ENCODE data around the gene SORCS3. TPM values are rescaled to one million over a fixed set of nuclear protein-coding genes. Genes with fewer than 3 reads are reported as not detected.

SORCS3 gene
- total RNA-seq, 2 experiments from 2014 or later, result 1.7 to 2.1 TPM

DNA sequence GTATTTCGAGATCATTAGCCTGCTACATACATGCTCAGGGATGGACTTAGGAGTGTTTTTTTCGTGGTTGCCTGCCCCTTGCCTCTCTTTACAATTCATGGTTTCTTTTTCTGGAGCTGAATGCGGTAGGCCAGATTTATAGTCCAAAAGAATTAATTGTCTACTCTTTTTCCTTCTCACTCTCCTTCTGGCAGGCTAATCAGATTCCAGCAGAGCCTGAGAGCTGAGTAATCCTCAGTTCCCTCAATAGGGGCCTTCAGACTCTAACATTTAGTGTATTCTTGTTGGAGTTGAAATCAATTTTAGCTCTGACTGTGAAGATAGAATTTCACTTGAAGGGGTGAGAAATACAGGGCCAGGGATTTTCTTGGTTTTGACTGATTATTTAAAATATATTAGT is 16.4 kb downstream of the SORCS3 start:
- Mint-ChIP-seq H3K4me3 (no peak overlapping the region), H3K27me3 (peaks cover 60% of the 10 kb centered on the region), H3K27ac (no peak overlapping the region), H3K4me1 (ENCODE audit: low read depth) (no peaks in the 10 kb centered on the region), H3K36me3 (ENCODE audit: low read depth) (no peaks in the 10 kb centered on the region), H3K9me3 (no peaks in the 10 kb centered on the region)
- H3K4me3 ChIP-seq (ENCODE audit: low read length), result no peak overlapping the region
- no peak for TF ChIP-seq CTCF (IDR thresholded peaks at IDR 0.05)
- intact Hi-C loops (cut with DNase I, micrococcal nuclease), result no loop called here
- H3K27ac ChIP-seq (ENCODE audit: low read depth in 1 of 2, low read length in 2 of 2), result no peak overlapping the region
- POLR2A ChIA-PET, result no interaction called here
- H3K36me3 ChIP-seq (ENCODE audit: insufficient read depth, low read length), result no peaks in the 10 kb centered on the region
- H3K4me1 ChIP-seq (ENCODE audit: insufficient read depth, low read length), result no peaks in the 10 kb centered on the region
- DNase-seq (no peak), ATAC-seq (ENCODE audit: poor library complexity) (no peak)
- H3K27me3 ChIP-seq (ENCODE audit: control insufficient read depth in 1 of 2, insufficient read depth in 2 of 2, low read length in 2 of 2), result peaks cover 0 to 12% of the 10 kb centered on the region in 2 experiments
- no peaks in the 10 kb centered on the region for H3K9me3 ChIP-seq (ENCODE audit: control insufficient read depth in 1 of 2, insufficient read depth in 1 of 2, low read length in 2 of 2)
- CTCF ChIA-PET, result no interaction called here

- Mint-ChIP-seq H3K4me3 (no peak overlapping the region), H3K27ac (no peak overlapping the region), H3K9me3 (no peaks in the 10 kb centered on the region), H3K4me1 (ENCODE audit: low read depth) (no peaks in the 10 kb centered on the region), H3K36me3 (ENCODE audit: low read depth) (no peaks in the 10 kb centered on the region), H3K27me3 (peaks cover 59% of the 10 kb centered on the region)
- DNase-seq (no peak), ATAC-seq (ENCODE audit: poor library complexity) (no peak)
- CTCF ChIA-PET, result no interaction called here
- POLR2A ChIA-PET, result no interaction called here
- H3K9me3 ChIP-seq (ENCODE audit: control insufficient read depth in 1 of 2, insufficient read depth in 1 of 2, low read length in 2 of 2), result no peaks in the 10 kb centered on the region
- H3K27ac ChIP-seq (ENCODE audit: low read depth in 1 of 2, low read length in 2 of 2), result no peak overlapping the region
- peaks cover 0 to 12% of the 10 kb centered on the region in 2 experiments for H3K27me3 ChIP-seq (ENCODE audit: control insufficient read depth in 1 of 2, insufficient read depth in 2 of 2, low read length in 2 of 2)
- no peaks in the 10 kb centered on the region for H3K36me3 ChIP-seq (ENCODE audit: insufficient read depth, low read length)
- TF ChIP-seq CTCF (IDR thresholded peaks at IDR 0.05), result no peak
- intact Hi-C loops (cut with DNase I, micrococcal nuclease), result no loop called here
- H3K4me1 ChIP-seq (ENCODE audit: insufficient read depth, low read length), result no peaks in the 10 kb centered on the region
- no peak overlapping the region for H3K4me3 ChIP-seq (ENCODE audit: low read length)
Observed at GRCh38 chr10:104658067-104658466, 17.0 kb downstream of the SORCS3 start.

DNA sequence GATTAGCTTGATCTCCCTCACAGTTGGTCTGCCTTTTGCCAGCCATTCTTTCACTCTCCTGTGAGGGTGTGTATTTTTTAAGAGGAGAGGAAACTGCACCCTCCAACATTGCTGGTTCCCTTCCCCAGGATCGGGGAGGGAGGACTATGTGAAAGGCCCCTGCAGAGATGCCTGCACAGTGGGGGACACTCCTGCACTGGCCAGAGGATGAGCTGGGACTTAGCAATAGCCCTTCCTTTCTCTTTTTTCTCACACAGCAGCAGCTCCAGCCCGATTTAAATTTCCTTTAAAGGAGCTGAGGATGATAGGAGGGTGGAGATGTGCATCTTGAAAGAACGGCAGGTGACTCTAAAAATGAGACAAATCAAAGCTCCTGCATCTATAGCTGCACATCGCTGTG is 18.7 kb downstream of the SORCS3 start:
- TF ChIP-seq CTCF (IDR thresholded peaks at IDR 0.05), result no peak
- POLR2A ChIA-PET, result no interaction called here
- Mint-ChIP-seq H3K27me3 (peaks cover 57% of the 10 kb centered on the region), H3K4me1 (ENCODE audit: low read depth) (no peaks in the 10 kb centered on the region), H3K27ac (no peak overlapping the region), H3K36me3 (ENCODE audit: low read depth) (no peaks in the 10 kb centered on the region), H3K9me3 (no peaks in the 10 kb centered on the region), H3K4me3 (no peak overlapping the region)
- H3K27me3 ChIP-seq (ENCODE audit: control insufficient read depth in 1 of 2, insufficient read depth in 2 of 2, low read length in 2 of 2), result peaks cover 0 to 8% of the 10 kb centered on the region in 2 experiments
- H3K9me3 ChIP-seq (ENCODE audit: control insufficient read depth in 1 of 2, insufficient read depth in 1 of 2, low read length in 2 of 2), result no peaks in the 10 kb centered on the region
- CTCF ChIA-PET, result no interaction called here
- ATAC-seq (ENCODE audit: poor library complexity) (no peak), DNase-seq (no peak)
- intact Hi-C loops (cut with DNase I, micrococcal nuclease), result no loop called here
- no peak overlapping the region for H3K4me3 ChIP-seq (ENCODE audit: low read length)
- no peaks in the 10 kb centered on the region for H3K4me1 ChIP-seq (ENCODE audit: insufficient read depth, low read length)
- H3K27ac ChIP-seq (ENCODE audit: low read depth in 1 of 2, low read length in 2 of 2), result no peak overlapping the region
- H3K36me3 ChIP-seq (ENCODE audit: insufficient read depth, low read length), result no peaks in the 10 kb centered on the region
